SU-DHL-6 (cell line): ENCODE results near the gene ACAP3.

Source experiments
- EZH2phosphoT487 ChIP-seq: fragments of 200-600 bp; sonication (generic), shearing (Covaris generic); conservative IDR thresholded peaks from 2 replicates; pipeline ENCODE4 v1.6.1; 2018; ENCODE audit warnings: mild to moderate bottlenecking, antibody characterized with exemption, low read length, moderate library complexity, mixed read lengths
- TF ChIP-seq, protein P1 (sequence below): fragments of 200-600 bp; sonication (generic); IDR thresholded peaks from one replicate; pipeline ENCODE4 v1.5.1; 2017; ENCODE audit warnings: antibody characterized with exemption, mild to moderate bottlenecking, low read length, moderate library complexity; ENCODE audit not compliant: insufficient read depth, poor library complexity, severe bottlenecking

- TF ChIP-seq, protein P1, sequence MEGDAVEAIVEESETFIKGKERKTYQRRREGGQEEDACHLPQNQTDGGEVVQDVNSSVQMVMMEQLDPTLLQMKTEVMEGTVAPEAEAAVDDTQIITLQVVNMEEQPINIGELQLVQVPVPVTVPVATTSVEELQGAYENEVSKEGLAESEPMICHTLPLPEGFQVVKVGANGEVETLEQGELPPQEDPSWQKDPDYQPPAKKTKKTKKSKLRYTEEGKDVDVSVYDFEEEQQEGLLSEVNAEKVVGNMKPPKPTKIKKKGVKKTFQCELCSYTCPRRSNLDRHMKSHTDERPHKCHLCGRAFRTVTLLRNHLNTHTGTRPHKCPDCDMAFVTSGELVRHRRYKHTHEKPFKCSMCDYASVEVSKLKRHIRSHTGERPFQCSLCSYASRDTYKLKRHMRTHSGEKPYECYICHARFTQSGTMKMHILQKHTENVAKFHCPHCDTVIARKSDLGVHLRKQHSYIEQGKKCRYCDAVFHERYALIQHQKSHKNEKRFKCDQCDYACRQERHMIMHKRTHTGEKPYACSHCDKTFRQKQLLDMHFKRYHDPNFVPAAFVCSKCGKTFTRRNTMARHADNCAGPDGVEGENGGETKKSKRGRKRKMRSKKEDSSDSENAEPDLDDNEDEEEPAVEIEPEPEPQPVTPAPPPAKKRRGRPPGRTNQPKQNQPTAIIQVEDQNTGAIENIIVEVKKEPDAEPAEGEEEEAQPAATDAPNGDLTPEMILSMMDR = no peak
- no peak for TF ChIP-seq EZH2phosphoT487
Observed at GRCh38 chr1:1320666-1321448, 13.1 kb upstream of the ACAP3 start.
